Tibial nerve (tissue), 4 donors: ENCODE data around the gene GALNT5. TPM values are rescaled to one million over a fixed set of nuclear protein-coding genes. Genes with fewer than 3 reads are reported as not detected.

ENCODE experiments used
- DNase-seq, 2 donors: peaks; one replicate each; pipeline ENCODE4 v3.0.0-alpha.2; 2019; ENCODE audit warnings: low spot score in 2 of 2
- H3K27ac ChIP-seq, 4 donors: fragments of 200-600 bp; sonication (generic) in 3 of 4; one replicate each; pipeline ENCODE4 v1.5.1; 2017 to 2019; ENCODE audit warnings: mild to moderate bottlenecking in 1 of 4
- H3K27me3 ChIP-seq, 2 donors: fragments of 200-600 bp; sonication (generic) in 1 of 2; one replicate each; pipeline versions ENCODE4 v1.5.1 to v1.6.0; 2017 to 2019
- H3K36me3 ChIP-seq, 3 donors: fragments of 200-600 bp; sonication (generic); one replicate each; pipeline ENCODE4 v1.5.1; 2018 to 2019
- H3K4me1 ChIP-seq, 4 donors: fragments of 200-600 bp; sonication (generic) in 3 of 4; one replicate each; pipeline ENCODE4 v1.5.1; 2017 to 2019
- H3K4me3 ChIP-seq, 4 donors: fragments of 200-600 bp; sonication (generic) in 3 of 4; one replicate each; pipeline ENCODE4 v1.5.1; 2017 to 2019; ENCODE audit warnings: mild to moderate bottlenecking in 1 of 4, moderate library complexity in 1 of 4
- H3K9me3 ChIP-seq, 4 donors: fragments of 200-600 bp; sonication (generic) in 3 of 4; one replicate each; pipeline ENCODE4 v1.5.1; 2017 to 2019
- EP300 ChIP-seq, 2 donors: sonication (generic); formaldehyde crosslinking; IDR thresholded peaks; one replicate each; pipeline ENCODE4 v1.6.1; 2017; ENCODE audit warnings: antibody characterized with exemption in 2 of 2, mild to moderate bottlenecking in 1 of 2
- POLR2A ChIP-seq, 2 donors: fragments of 450-650 bp; IDR thresholded peaks; one replicate each; pipeline ENCODE4 v1.6.1; 2017; ENCODE audit warnings: antibody characterized with exemption in 2 of 2, mild to moderate bottlenecking in 2 of 2, moderate library complexity in 2 of 2
- WGBS, 2 donors: methylation state at CpG; one replicate each; pipeline ENCODE4 v1.1.5; 2018; 5-methylcytosine and 5-hydroxymethylcytosine counted together
- total RNA-seq, 4 donors: library from RNA; depleted of rRNA; stranded (reverse); fragments of >200 nt; gene quantifications; one replicate each; pipeline ENCODE4 v1.1.0, GENCODE V29; 2016
- TF ChIP-seq, protein P1 (sequence below), 5 experiments: fragments of 200-600 bp in 3 of 5; fragments of 450-650 bp in 2 of 5; sonication (generic) in 3 of 5; IDR thresholded peaks; one replicate each; pipeline ENCODE4 v1.5.1; 2016 to 2019; ENCODE audit warnings: antibody characterized with exemption in 5 of 5, mild to moderate bottlenecking in 3 of 5, moderate library complexity in 2 of 5

The GALNT5 gene
- total RNA-seq, 4 donors from 2014 or later = 0.42 to 0.98 (median 0.87) TPM; not detected in 1

DNA sequence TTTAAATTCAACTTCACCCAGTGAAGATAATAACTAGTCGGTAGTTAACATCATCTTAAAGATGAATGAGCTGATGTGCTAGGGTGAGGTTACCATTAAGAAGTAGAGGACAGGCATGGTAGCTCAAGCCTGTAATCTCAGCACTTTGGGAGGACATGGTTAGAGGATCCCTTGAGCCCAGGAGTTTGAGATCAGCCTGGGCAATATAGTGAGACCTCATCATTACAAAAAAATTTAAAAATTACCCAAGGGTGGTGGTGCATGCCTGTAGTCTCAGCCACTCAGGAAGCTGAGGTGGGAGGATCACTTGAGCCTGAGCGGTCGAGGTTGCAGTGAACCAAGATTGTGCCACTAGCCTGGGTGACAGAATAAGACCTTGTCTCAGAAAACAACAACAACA is 4.7 kb downstream of the GALNT5 start:
- H3K4me1 ChIP-seq = peaks cover 0 to 15% (median 3%) of the 10 kb centered on the region in 4 donors
- no peak for DNase-seq
- no peak for TF ChIP-seq POLR2A (IDR thresholded peaks at IDR 0.05)
- TF ChIP-seq, protein P1, sequence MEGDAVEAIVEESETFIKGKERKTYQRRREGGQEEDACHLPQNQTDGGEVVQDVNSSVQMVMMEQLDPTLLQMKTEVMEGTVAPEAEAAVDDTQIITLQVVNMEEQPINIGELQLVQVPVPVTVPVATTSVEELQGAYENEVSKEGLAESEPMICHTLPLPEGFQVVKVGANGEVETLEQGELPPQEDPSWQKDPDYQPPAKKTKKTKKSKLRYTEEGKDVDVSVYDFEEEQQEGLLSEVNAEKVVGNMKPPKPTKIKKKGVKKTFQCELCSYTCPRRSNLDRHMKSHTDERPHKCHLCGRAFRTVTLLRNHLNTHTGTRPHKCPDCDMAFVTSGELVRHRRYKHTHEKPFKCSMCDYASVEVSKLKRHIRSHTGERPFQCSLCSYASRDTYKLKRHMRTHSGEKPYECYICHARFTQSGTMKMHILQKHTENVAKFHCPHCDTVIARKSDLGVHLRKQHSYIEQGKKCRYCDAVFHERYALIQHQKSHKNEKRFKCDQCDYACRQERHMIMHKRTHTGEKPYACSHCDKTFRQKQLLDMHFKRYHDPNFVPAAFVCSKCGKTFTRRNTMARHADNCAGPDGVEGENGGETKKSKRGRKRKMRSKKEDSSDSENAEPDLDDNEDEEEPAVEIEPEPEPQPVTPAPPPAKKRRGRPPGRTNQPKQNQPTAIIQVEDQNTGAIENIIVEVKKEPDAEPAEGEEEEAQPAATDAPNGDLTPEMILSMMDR (IDR thresholded peaks at IDR 0.05) = no peak
- TF ChIP-seq EP300 (IDR thresholded peaks at IDR 0.05) = no peak
- no peak overlapping the region for H3K4me3 ChIP-seq
- no peaks in the 10 kb centered on the region for H3K9me3 ChIP-seq
- H3K27ac ChIP-seq = no peak overlapping the region
- no peaks in the 10 kb centered on the region for H3K27me3 ChIP-seq
- 96 to 97% methylated on average over 3 of the region's 3 CpGs for WGBS, 2 donors
- H3K36me3 ChIP-seq = no peaks in the 10 kb centered on the region

DNA sequence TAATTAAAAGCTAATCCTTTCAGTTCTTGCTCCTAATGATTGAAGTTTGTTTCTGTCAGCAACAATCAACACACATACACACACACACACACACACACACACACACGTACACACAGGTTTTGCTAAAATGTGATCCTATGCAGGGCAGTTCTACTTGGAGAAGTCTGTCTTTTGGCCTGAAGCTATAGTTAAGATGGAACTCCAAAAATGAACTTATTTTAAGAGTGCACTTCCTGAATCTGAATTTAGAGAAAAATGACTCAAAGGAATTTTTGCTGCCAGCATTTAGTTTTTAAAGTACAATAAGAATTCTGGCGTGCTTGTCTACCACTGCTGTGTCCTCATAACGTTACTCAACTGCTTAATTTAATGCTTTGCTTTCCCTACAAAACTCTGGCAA is 6.6 kb downstream of the GALNT5 start:
- no peak overlapping the region for H3K4me3 ChIP-seq
- no peak overlapping the region for H3K27ac ChIP-seq
- DNase-seq = no peak
- peaks cover 0 to 6% (median 3%) of the 10 kb centered on the region in 4 donors for H3K4me1 ChIP-seq
- no peaks in the 10 kb centered on the region for H3K9me3 ChIP-seq
- no peaks in the 10 kb centered on the region for H3K36me3 ChIP-seq
- TF ChIP-seq, protein P1 (IDR thresholded peaks at IDR 0.05) = no peak
- TF ChIP-seq EP300 (IDR thresholded peaks at IDR 0.05) = no peak
- H3K27me3 ChIP-seq = no peaks in the 10 kb centered on the region
- WGBS, 2 donors = 34 to 37% methylated on average over 3 of the region's 3 CpGs

GRCh38 chr2:157265825-157266224 is 8.3 kb downstream of the GALNT5 start:
- TF ChIP-seq POLR2A (IDR thresholded peaks at IDR 0.05) (no peak), EP300 (IDR thresholded peaks at IDR 0.05) (no peak)
- TF ChIP-seq, protein P1 (IDR thresholded peaks at IDR 0.05) = no peak
- 94 to 96% methylated on average over 4 of the region's 4 CpGs for WGBS, 2 donors
- Histone ChIP-seq H3K4me1 (peaks cover 0 to 6% (median 1%) of the 10 kb centered on the region in 4 donors), H3K9me3 (no peaks in the 10 kb centered on the region), H3K27ac (no peak overlapping the region), H3K36me3 (no peaks in the 10 kb centered on the region), H3K27me3 (no peaks in the 10 kb centered on the region), H3K4me3 (no peak overlapping the region)
- DNase-seq = no peak

GRCh38 chr2:157267476-157267875 is 10.0 kb downstream of the GALNT5 start:
- Histone ChIP-seq H3K36me3 (no peaks in the 10 kb centered on the region), H3K9me3 (no peaks in the 10 kb centered on the region), H3K27me3 (no peaks in the 10 kb centered on the region), H3K4me3 (no peak overlapping the region), H3K27ac (no peak overlapping the region), H3K4me1 (peaks cover 0 to 6% (median 0%) of the 10 kb centered on the region in 4 donors)
- TF ChIP-seq EP300 (IDR thresholded peaks at IDR 0.05) (no peak), POLR2A (IDR thresholded peaks at IDR 0.05) (no peak)
- TF ChIP-seq, protein P1 (IDR thresholded peaks at IDR 0.05) = no peak
- no peak for DNase-seq
- 37 to 59% methylated on average over 2 of the region's 2 CpGs for WGBS, 2 donors

GRCh38 chr2:157269060-157269459 is 11.6 kb downstream of the GALNT5 start:
- 85 to 88% methylated on average over 2 of the region's 2 CpGs for WGBS, 2 donors
- DNase-seq = no peak
- no peak for TF ChIP-seq EP300 (IDR thresholded peaks at IDR 0.05)
- TF ChIP-seq, protein P1 (IDR thresholded peaks at IDR 0.05) = no peak
- TF ChIP-seq POLR2A (IDR thresholded peaks at IDR 0.05) = no peak

More at GRCh38 chr2:157269060-157269459, 11.6 kb downstream of the GALNT5 start:
- H3K4me3 ChIP-seq = no peak overlapping the region
- peaks cover 0 to 5% (median 0%) of the 10 kb centered on the region in 4 donors for H3K4me1 ChIP-seq
- peaks cover 0 to 4% (median 0%) of the 10 kb centered on the region in 4 donors for H3K9me3 ChIP-seq
- H3K27me3 ChIP-seq = no peaks in the 10 kb centered on the region
- no peak overlapping the region for H3K27ac ChIP-seq
- no peaks in the 10 kb centered on the region for H3K36me3 ChIP-seq
